Lower leg skin (tissue), 4 donors: ENCODE measurements around the gene DDIT4L. TPM values are rescaled to one million over a fixed set of nuclear protein-coding genes. Genes with fewer than 3 reads are reported as not detected.

ENCODE experiments used
- DNase-seq, 2 donors: peaks; one replicate each; pipeline ENCODE4 v3.0.0-alpha.2; 2019; ENCODE audit warnings: low spot score in 2 of 2
- H3K4me3 ChIP-seq: fragments of 200-600 bp; sonication (generic); 2 replicates; pipeline ENCODE4 v1.5.1; 2017; ENCODE audit warnings: mild to moderate bottlenecking, low read depth; ENCODE audit not compliant: poor library complexity, severe bottlenecking
- CTCF ChIP-seq, 3 donors: fragments of 450-650 bp; IDR thresholded peaks; one replicate each; pipeline ENCODE4 v1.5.1; 2016; ENCODE audit warnings: antibody characterized with exemption in 3 of 3, mild to moderate bottlenecking in 3 of 3, moderate library complexity in 2 of 3
- POLR2A ChIP-seq, 2 donors: fragments of 450-650 bp; IDR thresholded peaks; one replicate each; pipeline ENCODE4 v1.6.1; 2016 to 2017; ENCODE audit warnings: antibody characterized with exemption in 2 of 2, mild to moderate bottlenecking in 1 of 2, moderate library complexity in 1 of 2
- WGBS, 2 donors: methylation state at CpG; one replicate each; pipeline ENCODE4 v1.1.5; 2018; 5-methylcytosine and 5-hydroxymethylcytosine counted together
- intact Hi-C: fragments of 100-400 bp; cut with DNase I; formaldehyde crosslinking; loops from one replicate; pipeline ENCODE4 v1.15.0; 2023; ENCODE audit warnings: low total_unique reads
- total RNA-seq, 4 donors: library from RNA; depleted of rRNA; stranded (reverse); fragments of >200 nt; gene quantifications; one replicate each; pipeline ENCODE4 v1.1.0, GENCODE V29; 2016

The DDIT4L gene
- total RNA-seq: 1 to 10 TPM in 3 of 4 donors, under 1 TPM in 1; 0.71 to 8.9 (median 1.7) TPM

DNA sequence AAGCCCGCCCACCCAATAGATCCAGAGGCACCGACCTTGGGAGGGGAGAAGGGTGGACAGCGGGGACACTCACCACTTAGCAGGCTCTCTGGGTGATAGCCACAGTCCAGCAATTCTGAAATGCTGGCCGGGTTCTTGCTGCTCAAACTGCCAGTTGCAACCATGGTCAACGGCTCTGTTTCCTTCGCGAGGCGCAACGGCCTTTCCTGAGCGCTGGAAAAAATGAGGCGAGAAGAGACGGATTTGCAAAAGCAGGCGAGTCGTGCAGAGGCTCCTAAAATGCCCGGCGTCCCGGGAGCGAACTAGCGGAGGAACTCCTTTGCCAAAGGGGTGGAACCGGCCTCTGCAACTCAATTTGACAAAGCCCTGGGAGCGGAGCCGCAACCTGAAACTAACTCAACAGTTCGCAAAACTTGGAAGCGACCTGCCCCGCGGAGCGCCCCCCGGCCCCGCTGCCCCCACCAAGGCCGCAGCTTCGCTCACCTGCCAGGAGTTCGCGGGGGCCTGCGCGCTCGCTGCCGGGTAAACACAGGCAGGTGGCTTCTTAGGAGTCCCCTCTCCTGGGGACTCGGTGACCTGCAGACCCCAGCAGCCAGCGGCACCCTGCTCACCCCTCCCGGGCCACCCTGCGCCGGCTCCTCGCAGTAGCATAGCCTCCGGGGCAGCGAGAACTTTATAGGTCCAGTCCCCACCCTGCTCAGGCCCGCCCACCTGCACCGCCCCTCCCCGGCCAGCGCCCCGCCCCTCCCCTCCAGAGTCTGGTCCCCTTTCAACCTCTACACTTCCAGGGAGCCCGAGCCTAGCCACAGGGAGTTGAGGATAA is at the start of gene DDIT4L:
Gene DDIT4L, minus strand, starts transcription at position 649 of the 823 bp plus-strand sequence. Its CDS starts 485 bp downstream, at position 164.
- peak in 1 of 2 donors; percentile 88 for DNase-seq
- no peak for TF ChIP-seq POLR2A (IDR thresholded peaks at IDR 0.05)
- no peak for TF ChIP-seq CTCF (IDR thresholded peaks at IDR 0.05)
- intact Hi-C loops: no loop called here
- H3K4me3 ChIP-seq: peak within 1 kb of the TSS; percentile 43
- WGBS, 2 donors: 1 to 2% methylated on average over 31 to 38 of the region's 51 CpGs

- 37 to 40% methylated on average over 2 of the region's 2 CpGs for WGBS, 2 donors
- H3K4me3 ChIP-seq: no peak overlapping the region
- DNase-seq: no peak
- TF ChIP-seq POLR2A (IDR thresholded peaks at IDR 0.05) (no peak), CTCF (IDR thresholded peaks at IDR 0.05) (no peak)
- intact Hi-C loops: no loop called here
Observed at GRCh38 chr4:100240008-100240407, 49.7 kb upstream of the DDIT4L start.

- no peak overlapping the region for H3K4me3 ChIP-seq
- intact Hi-C loops: no loop called here
- DNase-seq: no peak
- no peak for TF ChIP-seq CTCF (IDR thresholded peaks at IDR 0.05)
- TF ChIP-seq POLR2A (IDR thresholded peaks at IDR 0.05): no peak
Observed at GRCh38 chr4:100224721-100225120, 34.5 kb upstream of the DDIT4L start.

DNA sequence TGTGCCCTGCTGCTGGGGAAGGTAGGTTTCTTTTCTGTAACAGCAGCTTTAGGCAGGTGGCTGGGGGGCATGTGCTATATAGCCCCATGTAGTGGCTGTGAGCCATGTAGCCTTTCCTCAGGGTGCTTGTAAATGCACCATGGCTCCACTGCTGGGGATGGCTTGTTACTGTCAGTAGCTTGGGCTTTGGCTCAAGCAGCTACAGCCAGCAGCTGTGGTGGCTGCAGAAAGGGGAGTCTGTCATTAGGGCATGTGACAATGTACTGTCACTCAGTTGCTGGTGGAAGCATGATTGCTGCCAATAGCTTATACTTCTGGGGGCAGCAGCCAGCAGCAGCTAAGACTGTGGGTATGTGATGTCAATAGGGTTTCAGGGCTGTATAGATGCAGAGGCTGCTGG is 33.9 kb upstream of the DDIT4L start:
- TF ChIP-seq CTCF (IDR thresholded peaks at IDR 0.05): no peak
- intact Hi-C loops: no loop called here
- H3K4me3 ChIP-seq: no peak overlapping the region
- DNase-seq: no peak

GRCh38 chr4:100208964-100209363 is 18.7 kb upstream of the DDIT4L start:
- H3K4me3 ChIP-seq: no peak overlapping the region
- no peak for DNase-seq
- no peak for TF ChIP-seq CTCF (IDR thresholded peaks at IDR 0.05)
- intact Hi-C loops: no loop called here
- 27 to 36% methylated on average over 1 of the region's 1 CpG for WGBS, 2 donors

DNA sequence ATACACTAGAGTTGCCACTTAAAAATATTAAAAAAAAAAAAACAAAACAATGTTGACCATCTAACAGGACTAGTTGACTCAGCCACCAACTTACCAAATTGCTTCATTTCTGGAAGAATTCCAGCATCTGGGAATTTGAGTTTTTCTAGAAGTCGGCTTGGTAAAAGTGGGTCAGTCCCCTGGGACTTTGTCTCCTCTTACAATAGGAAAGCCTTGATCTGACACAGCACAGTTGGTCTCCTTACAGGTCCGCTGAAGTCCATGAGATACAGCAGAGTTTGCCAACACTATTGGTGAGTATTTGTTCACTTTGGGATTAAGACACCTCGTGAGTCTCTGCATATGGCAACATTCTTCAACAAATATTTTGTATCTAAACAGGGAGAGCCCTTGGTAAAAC is 18.2 kb upstream of the DDIT4L start:
- no peak overlapping the region for H3K4me3 ChIP-seq
- TF ChIP-seq CTCF (IDR thresholded peaks at IDR 0.05) (no peak), POLR2A (IDR thresholded peaks at IDR 0.05) (no peak)
- 69 to 75% methylated on average over 3 of the region's 3 CpGs for WGBS, 2 donors
- intact Hi-C loops: no loop called here
- no peak for DNase-seq
